NB4 (cell line): Measurements from ENCODE around the gene ABHD17C.

Source experiments
- DNase-seq: peaks from one replicate; pipeline ENCODE4 v3.0.0; 2010; ENCODE audit warnings: low read depth
- H3K4me3 ChIP-seq: one replicate; pipeline ENCODE4 v1.5.1; 2011; ENCODE audit warnings: mild to moderate bottlenecking, low read depth, low read length, moderate library complexity
- MYC ChIP-seq: IDR thresholded peaks from 2 replicates; pipeline ENCODE4 v1.6.1; 2011; ENCODE audit warnings: low read depth, low read length
- POLR2A ChIP-seq: IDR thresholded peaks from 2 replicates; pipeline ENCODE4 v1.6.1; 2011; ENCODE audit warnings: mild to moderate bottlenecking; ENCODE audit not compliant: insufficient read length; ENCODE audit errors: extremely low read depth
- TF ChIP-seq, protein P1 (sequence below): IDR thresholded peaks from one replicate; pipeline ENCODE4 v1.5.1; 2012; ENCODE audit warnings: low read depth, low read length
- TF ChIP-seq, protein P2 (sequence below): IDR thresholded peaks from 2 replicates; pipeline ENCODE4 v1.6.1; 2011; ENCODE audit warnings: low read depth, low read length

ABHD17C gene

DNA sequence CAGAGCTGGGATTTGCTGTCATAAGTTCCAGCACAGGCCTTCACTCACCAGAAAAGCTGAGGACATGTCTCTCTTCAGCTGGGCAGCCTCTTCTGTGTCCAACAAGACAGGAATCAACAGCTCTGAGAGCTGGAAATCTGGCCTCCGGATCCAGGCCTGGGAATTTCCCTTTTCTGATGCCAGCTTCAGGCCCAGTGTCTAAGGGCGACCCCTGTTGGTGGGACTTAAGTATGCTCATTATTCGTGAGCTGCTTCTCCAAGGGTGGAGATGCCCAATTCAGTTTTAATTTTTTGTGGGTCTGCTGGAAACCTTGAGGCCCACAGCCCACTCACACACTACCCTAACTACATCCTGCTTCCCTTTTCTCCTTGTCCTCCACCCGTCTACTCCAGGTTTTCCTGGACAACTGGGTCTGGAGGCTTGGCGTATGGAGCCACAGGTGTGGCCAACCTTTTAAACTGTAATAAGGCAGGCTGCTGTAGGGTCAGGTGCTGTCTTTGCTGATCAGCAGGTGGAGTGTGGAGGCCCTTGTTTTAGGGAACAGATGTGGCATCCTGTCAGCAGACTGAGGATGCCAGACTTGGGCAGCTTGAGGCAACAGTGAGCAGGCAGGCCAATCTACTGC lies 81.4 kb downstream of the ABHD17C start:
- peak; percentile 63 for DNase-seq
- no peak overlapping the region for H3K4me3 ChIP-seq
- TF ChIP-seq, protein P1, sequence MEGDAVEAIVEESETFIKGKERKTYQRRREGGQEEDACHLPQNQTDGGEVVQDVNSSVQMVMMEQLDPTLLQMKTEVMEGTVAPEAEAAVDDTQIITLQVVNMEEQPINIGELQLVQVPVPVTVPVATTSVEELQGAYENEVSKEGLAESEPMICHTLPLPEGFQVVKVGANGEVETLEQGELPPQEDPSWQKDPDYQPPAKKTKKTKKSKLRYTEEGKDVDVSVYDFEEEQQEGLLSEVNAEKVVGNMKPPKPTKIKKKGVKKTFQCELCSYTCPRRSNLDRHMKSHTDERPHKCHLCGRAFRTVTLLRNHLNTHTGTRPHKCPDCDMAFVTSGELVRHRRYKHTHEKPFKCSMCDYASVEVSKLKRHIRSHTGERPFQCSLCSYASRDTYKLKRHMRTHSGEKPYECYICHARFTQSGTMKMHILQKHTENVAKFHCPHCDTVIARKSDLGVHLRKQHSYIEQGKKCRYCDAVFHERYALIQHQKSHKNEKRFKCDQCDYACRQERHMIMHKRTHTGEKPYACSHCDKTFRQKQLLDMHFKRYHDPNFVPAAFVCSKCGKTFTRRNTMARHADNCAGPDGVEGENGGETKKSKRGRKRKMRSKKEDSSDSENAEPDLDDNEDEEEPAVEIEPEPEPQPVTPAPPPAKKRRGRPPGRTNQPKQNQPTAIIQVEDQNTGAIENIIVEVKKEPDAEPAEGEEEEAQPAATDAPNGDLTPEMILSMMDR = peak; percentile 62
- TF ChIP-seq, protein P2, sequence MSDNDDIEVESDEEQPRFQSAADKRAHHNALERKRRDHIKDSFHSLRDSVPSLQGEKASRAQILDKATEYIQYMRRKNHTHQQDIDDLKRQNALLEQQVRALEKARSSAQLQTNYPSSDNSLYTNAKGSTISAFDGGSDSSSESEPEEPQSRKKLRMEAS = no peak

DNA sequence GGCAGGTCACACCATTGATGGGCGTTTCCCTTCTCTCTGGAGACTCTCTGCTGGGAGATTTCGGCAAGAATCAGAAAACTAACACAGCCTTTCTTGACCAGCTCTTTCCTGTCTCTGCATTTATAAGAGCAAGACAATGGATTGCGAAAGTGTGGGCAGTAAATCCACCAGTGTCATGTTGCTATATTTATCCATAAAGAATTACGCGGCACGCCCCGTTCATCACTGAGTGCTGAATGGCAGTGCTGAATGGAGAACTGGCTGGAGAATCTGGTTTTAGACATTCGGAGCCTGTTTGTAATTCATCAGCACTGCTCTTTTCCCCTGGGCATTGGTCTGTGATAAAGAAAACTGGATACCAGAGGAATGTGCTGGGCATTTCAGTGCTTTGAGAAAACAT lies 82.0 kb downstream of the ABHD17C start:
- TF ChIP-seq, protein P1 = no peak
- TF ChIP-seq, protein P2 = no peak
- TF ChIP-seq POLR2A = no peak
- no peak for TF ChIP-seq MYC
- peak; percentile 80 for DNase-seq
- no peak overlapping the region for H3K4me3 ChIP-seq

DNA sequence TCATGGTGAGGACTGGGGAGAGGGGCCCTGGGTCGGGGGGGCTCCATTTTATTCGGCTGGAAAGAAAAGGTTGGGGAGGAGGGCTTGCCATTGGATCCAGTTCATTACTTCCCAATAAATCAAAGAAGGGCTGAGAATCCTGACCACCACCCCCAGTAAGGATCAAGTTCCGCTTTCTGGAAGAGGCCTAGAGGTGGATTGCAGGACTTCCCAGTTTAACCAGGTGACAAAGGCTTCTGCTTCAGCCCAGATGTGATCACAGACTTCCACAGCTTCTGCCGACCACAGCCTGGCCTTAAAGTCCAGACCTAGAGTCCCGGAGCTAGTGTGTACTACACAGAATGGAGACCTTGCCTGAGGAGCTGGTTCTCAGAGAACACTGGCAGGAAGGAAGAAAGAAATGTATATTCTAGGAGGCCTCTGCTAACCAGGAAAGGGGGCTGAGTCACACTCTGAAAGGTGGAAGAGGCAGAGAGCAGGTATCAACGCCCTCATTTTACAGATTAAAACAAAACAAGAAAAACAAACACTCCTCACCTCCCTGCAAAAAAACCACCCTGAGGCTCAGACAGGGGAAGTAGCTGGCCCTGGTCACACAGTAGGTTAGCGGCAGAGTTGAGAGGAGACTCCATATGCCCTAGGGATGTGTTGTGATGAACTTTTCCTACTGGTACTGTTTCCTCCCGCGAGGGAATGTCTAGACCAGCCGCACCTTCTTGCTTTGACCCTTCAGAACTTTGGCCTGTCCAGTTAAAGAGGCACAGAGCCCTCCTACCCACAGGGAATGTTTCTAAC lies 82.9 kb downstream of the ABHD17C start:
- TF ChIP-seq POLR2A (no peak), MYC (no peak)
- TF ChIP-seq, protein P2 = no peak
- TF ChIP-seq, protein P1 = no peak
- DNase-seq = no peak
- H3K4me3 ChIP-seq = no peak overlapping the region

DNA sequence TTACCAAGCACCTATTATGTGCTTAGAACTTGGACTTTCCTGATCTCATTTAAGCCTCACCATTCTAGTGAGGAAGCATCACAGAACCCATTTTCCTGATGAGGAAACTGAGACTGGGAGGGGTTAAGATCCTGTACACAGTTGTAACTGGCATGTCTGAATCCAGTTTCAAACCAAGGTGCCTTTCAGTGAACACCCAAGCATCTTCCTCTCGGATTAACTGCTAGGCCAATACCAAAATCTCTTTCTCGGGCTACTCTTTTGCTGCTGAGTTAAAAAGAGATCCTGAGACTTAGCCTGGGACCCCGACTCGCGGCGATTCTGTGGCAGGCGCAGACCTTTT lies 83.5 kb downstream of the ABHD17C start:
- TF ChIP-seq, protein P1 = no peak
- TF ChIP-seq, protein P2 = no peak
- TF ChIP-seq MYC = no peak
- TF ChIP-seq POLR2A = no peak

DNA sequence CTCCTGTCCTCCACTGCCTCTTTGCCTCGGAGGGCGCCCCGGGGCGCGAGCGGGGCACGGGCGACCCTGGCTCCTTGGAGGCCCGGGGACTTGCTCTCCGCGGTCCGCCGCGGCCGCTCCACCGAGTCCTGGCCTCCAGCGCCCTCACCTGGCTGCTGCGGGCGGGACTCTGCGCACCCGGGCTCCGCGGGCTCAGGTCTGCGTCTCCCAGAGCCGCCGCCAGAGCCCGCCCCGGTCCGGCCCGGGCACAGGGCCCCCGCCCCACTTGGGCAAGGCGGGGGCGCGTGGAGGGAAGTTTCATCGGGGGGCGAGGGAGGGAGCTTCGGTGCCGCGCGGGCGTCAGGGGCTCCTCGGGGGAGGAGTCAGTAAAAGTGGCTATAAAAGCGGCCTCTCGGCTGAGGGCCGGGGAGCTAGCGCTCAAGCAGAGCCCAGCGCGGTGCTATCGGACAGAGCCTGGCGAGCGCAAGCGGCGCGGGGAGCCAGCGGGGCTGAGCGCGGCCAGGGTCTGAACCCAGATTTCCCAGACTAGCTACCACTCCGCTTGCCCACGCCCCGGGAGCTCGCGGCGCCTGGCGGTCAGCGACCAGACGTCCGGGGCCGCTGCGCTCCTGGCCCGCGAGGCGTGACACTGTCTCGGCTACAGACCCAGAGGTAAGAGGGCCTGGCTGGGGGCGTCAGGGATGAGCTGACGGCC lies 84.0 kb downstream of the ABHD17C start, which contains the start of gene CEMIP:
TSS of gene CEMIP (plus strand) at position 407 of the 694 bp plus-strand sequence. CDS start 94,510 bp downstream, outside the sequence.
- H3K4me3 ChIP-seq = no peak within 1 kb of the TSS
- peak; percentile 36 for DNase-seq
- TF ChIP-seq, protein P1 = peak; percentile 12
- TF ChIP-seq MYC = no peak

More for the DNA sequence above, 83.5 kb downstream of the ABHD17C start:
- H3K4me3 ChIP-seq = no peak overlapping the region
- no peak for DNase-seq
